ENCODE results near the gene NFYA. TPM values are rescaled to one million over a fixed set of nuclear protein-coding genes. Genes with fewer than 3 reads are reported as not detected.
A peak's percentile ranks its signal among the peaks of the same experiment; 100 is the strongest.

NFYA gene
- total and polyA plus RNA-seq, 4 donors, result 2.2 to 28.4 (median 10.1) TPM

- TF ChIP-seq REST (IDR thresholded peaks at IDR 0.05) (peak; percentile 43), SP1 (IDR thresholded peaks at IDR 0.05) (peak; percentile 83), HNF4G (IDR thresholded peaks at IDR 0.05) (peak; percentile 41)
These were observed 33.4 kb upstream of the NFYA start, which contains the start of gene UNC5CL (continued) for GRCh38 chr6:41039060-41039998.

GRCh38 chr6:41040101-41040939 lies 32.5 kb upstream of the NFYA start:
- H3K27ac ChIP-seq (ENCODE audit: low read depth in 1 of 2, low read length in 2 of 2), result peak overlapping the region; percentile 83 to 87
- no peaks in the 10 kb centered on the region for H3K27me3 ChIP-seq (ENCODE audit: control insufficient read depth in 4 of 4, insufficient read depth in 4 of 4, low read length in 3 of 4)
- no peak overlapping the region for H3K9ac ChIP-seq (ENCODE audit: low read depth in 1 of 2, low read length in 2 of 2)
- peak; percentile 71 for DNase-seq (ENCODE audit: low spot score)
- WGBS, result 28% methylated on average over 6 of the region's 6 CpGs
- TF ChIP-seq NR2F2 (IDR thresholded peaks at IDR 0.05) (no peak), RXRA (IDR thresholded peaks at IDR 0.05) (peak; percentile 84 to 87), GABPA (IDR thresholded peaks at IDR 0.05 in 1 of 2, conservative IDR thresholded peaks at IDR 0.05 in 1 of 2) (peak in 1 of 2 donors; percentile 11), MAX (IDR thresholded peaks at IDR 0.05) (no peak), REST (IDR thresholded peaks at IDR 0.05) (peak; percentile 62), ATF3 (IDR thresholded peaks at IDR 0.05) (peak; percentile 75), YY1 (IDR thresholded peaks at IDR 0.05) (peak; percentile 56), HNF4A (conservative IDR thresholded peaks at IDR 0.05) (peak; percentile 89 to 90), JUND (IDR thresholded peaks at IDR 0.05) (peak; percentile 94 to 97), SP1 (IDR thresholded peaks at IDR 0.05) (peak; percentile 97), TAF1 (conservative IDR thresholded peaks at IDR 0.05) (no peak), FOXA2 (IDR thresholded peaks at IDR 0.05) (no peak), EGR1 (IDR thresholded peaks at IDR 0.05; ENCODE audit: low read depth in 2 of 2) (peak in 1 of 2 donors; percentile 57), HNF4G (IDR thresholded peaks at IDR 0.05) (peak; percentile 78), ZBTB33 (IDR thresholded peaks at IDR 0.05) (no peak), CTCF (IDR thresholded peaks at IDR 0.05; ENCODE audit: low read depth, low read length, missing input control) (no peak), RAD21 (IDR thresholded peaks at IDR 0.05) (peak in 1 of 2 donors; percentile 31), FOXA1 (IDR thresholded peaks at IDR 0.05) (no peak)
- H3K9me3 ChIP-seq (ENCODE audit: control insufficient read depth in 4 of 4, low read length in 3 of 4), result no peaks in the 10 kb centered on the region
- no peaks in the 10 kb centered on the region for H3K36me3 ChIP-seq (ENCODE audit: control insufficient read depth in 4 of 4, insufficient read depth in 3 of 4, low read depth in 1 of 4, low read length in 3 of 4)
- H3K4me3 ChIP-seq (ENCODE audit: low read depth in 1 of 3, low read length in 3 of 3), result peak overlapping the region in 1 of 3 donors; percentile 27
- H3K4me1 ChIP-seq (ENCODE audit: control insufficient read depth in 4 of 4, insufficient read depth in 4 of 4, low read length in 3 of 4), result peaks cover 11 to 68% (median 48%) of the 10 kb centered on the region in 4 donors
